Stimulated activated CD8-positive, alpha-beta memory T cell treated with anti-CD3 and anti-CD28 coated beads, Interleukin-4, amount 100 ng/mL, for 24 hours (primary cell): ENCODE results near the gene OR52E2.
"Not testable (repeated sequence)": the region's sequence is repeated elsewhere in the genome, so short reads cannot be mapped to it uniquely, and the experiment has no call there.

Experiments used
- DNase-seq: peaks from one replicate; pipeline ENCODE4 v3.0.0-alpha.2; 2020; ENCODE audit warnings: low read depth

Gene OR52E2

DNA sequence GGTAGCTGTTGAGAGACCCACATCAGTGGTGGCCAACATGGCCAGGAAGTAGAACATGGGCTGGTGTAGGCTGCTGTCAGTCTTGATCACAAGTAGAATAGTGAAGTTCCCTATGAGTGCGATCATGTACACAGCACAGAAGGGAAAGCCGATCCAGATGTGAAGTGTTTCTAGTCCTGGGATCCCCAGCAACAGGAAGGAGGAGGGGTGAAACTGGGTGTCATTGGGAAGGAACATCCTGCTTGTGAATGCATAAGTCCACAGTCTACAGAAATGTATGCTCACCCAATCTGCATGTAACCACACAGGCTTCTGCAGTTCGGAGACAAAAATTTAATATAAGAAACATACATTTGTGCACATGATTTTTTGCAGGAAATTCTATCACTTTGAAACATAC is at the start of gene OR52E2:
Gene OR52E2, minus strand, starts transcription at position 237 of the 400 bp plus-strand sequence. Its CDS starts 0 bp downstream, at position 237.
- no peak for DNase-seq

DNA sequence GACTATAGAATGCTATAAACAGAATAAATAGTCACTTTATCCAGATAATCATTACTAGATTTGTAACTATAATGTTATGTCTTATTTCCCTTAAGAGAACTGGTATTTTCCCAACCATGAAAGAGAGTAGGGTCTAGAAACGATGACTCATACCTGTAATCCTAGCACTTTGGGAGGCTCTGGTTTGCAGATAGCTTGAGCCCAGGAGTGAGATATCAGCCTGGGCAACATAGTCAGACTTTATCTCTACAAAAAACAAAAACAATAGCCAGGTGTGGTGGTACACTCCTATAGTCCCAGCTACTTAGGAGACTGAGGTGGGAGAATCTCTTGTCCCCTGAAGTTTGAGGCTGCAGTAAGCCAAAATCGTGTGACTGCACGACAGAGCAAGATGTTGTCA is 47.9 kb upstream of the OR52E2 start:
- no peak for DNase-seq

DNA sequence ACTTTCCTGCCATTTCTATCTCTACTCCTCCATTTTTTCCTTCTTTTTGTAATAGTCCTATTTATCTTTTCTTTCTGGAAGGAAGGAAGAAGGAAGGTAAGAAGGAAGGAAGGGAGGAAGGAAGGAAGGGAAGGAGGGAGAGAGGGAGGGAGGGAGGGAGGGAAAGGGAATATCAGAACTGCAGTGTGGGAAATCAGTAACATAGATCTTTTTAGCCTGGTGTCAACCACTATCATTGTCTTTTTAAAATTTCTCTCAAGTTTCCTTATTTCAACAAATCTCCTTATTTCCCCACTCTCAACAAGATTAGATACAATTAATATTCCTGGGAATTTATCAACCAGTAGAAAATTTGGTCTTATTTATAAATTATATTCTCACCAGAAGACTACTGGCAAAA is 43.6 kb upstream of the OR52E2 start:
- no peak for DNase-seq

DNA sequence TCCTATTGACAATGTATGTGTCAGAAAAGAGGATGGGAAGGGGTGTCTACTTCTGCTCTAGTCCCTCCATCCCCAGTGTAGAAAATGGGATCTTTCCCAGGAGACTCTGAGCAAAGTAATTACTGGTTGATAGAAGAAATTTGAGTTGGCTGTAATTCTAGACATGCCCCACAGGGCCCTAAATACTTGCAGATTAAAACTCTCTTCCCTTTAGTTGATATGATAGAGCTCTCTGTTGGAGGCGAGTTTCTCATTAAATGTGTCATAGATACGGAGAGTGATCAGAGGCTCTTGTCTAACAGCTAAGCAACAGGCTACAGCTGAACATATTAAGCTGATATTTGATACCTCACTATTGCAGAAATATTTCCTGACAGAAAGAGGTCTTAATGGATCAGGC is 42.8 kb upstream of the OR52E2 start:
- DNase-seq = no peak

DNA sequence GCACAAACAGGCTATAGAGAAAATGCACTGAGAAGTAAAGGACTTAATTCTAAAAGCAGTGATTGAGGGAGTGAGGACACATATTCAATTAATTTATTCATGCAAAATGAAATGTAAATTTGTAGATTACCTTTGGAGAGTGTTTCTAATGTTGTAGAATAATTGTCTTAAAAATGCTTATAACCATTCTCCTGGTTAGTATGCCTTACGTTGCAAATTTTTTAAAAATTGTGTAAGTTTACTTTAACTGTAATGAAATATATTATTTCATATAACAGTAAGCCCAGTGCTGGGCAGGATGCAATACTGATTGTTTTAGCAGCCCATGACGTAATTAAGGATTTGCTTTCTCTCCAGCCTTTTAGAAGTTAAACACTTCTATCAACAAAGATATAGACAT is 36.6 kb upstream of the OR52E2 start:
- DNase-seq = no peak

DNA sequence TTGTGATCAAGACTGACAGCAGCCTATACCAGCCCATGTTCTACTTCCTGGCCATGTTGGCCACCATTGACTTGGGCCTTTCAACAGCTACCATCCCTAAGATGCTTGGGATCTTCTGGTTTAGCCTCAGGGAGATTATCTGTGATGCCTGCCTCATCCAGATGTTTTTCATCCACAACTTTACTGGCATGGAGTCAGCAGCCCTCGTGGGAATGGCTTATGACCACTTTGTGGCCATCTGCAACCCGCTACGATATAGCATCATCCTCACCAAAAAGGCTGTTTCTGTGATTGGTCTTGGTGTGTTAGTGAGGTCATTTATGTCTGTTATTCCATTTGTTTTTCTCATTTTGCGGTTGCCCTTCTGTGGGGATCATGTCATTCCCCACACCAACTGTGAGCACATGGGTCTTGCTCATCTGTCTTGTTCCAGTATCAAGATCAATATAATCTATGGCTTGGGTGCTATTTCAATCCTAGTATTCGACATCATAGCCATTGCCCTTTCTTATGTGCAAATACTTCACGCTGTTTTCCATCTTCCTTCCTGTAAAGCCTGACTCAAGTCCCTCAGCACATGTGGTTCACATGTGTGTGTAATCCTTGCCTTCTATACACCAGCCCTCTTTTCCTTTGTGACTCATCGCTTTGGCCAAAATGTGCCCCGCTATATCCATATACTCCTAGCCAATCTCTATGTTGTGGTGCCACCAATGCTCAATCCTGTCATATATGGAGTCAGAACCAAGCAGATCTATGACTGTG is 33.6 kb upstream of the OR52E2 start:
- DNase-seq = no peak

DNA sequence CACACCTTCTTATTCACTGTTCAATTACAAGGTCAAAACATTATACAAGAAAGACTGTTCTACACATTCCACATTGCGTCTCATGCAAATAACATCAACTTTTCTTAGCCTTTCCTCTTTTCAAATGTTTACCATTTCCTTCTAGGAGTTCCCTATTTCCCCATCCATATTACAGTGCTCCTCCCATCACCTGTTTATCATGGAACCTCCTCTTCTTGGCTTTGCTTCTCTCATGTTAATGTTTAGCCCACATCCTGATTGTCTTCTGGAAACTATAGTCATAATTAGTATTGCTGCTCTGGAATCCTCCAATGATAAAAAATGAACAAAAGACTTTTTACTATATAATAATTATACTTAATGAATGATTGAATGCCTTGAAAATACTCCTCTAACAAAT is 31.2 kb upstream of the OR52E2 start:
- no peak for DNase-seq

DNA sequence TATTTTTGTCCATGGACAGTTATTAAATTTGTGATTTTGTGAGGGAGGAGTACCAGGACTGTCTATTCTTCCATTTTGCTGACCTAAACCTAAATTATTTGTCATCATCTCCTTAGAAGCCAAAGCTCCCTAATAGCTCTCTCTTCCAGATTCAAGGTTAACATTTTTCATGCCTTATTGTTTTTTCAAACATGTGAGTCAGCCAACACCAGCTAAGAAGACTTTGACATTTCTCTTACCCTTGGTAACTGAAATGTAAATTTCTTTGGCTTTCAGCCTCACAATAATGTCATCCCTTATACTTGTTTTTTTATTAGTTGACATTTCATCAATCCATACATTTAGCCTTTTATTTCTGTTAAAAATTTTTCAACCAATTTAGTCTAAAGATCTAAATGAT is 29.1 kb upstream of the OR52E2 start:
- no peak for DNase-seq

DNA sequence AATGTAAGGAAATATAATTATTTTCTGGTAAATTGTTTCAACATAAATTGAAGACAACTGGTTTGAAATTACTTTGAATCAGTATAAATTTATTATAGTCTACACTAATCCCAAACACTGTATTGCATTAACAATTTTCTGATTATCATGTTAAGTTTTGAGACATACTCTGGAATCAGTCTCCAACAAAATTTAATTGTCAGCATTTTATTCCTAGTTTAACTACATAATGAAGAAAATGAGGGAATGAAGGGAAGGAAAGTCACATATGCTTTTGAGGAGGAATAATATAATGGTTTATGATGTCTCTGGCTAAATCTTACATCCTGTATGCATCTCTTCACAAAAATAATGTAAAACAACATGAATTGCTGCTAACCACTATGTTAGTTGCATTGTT is 24.2 kb upstream of the OR52E2 start:
- no peak for DNase-seq

DNA sequence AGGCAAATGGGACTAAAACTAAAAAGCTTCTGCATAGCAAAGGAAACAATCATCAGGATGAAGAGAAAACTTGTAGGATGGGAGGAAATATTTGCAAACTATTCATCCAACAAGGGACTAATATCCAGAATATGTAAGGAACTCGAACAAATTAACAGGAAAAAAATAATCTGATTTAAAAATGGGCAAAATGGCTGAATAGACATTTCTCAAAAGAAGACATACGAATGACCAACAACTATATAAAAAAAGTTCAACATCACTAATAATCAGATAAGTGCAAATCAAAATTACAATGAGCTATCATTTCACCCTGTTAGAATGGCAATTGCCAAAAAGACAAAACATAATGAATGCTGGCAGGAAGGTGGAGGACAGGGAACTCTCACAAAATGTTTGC is 22.0 kb upstream of the OR52E2 start:
- DNase-seq = no peak

DNA sequence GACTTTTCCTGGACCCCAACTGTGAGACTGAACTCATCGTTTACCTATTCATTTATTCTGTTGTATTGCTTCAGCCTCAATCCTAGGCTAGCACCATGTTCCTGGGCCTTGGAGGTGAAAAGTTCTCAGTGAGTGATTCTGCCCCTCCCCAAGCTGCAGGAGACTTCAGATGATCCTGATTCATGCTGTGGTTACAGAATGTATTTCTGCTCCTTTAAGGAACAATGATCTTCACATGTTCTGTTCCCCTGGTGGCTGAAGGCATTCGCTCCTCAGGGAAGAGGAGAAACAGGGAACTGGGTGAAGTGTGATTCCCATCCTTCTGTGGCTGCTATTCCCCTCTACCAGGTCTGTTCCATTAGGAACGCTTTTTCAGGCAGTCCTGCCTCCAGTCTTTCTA is 12.4 kb upstream of the OR52E2 start:
- no peak for DNase-seq

DNA sequence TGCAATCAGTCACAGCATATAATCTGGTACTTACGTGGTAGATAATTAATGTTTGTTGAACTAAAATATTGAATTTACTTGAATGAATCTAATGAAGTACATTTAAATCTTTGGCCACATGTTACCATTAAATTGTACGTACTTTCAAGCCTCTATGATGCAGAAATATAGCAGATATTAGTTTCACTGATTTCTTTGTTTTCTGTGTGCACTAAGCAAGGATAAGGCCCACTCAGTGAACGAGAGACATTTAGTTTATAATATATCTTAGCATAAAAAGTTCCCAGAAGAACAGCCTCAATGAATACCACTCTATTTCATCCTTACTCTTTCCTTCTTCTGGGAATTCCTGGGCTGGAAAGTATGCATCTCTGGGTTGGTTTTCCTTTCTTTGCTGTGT is 9.8 kb upstream of the OR52E2 start, which contains the start of gene OR52E1:
Gene OR52E1, plus strand, starts transcription at position 301 of the 400 bp plus-strand sequence.
- no peak for DNase-seq

DNA sequence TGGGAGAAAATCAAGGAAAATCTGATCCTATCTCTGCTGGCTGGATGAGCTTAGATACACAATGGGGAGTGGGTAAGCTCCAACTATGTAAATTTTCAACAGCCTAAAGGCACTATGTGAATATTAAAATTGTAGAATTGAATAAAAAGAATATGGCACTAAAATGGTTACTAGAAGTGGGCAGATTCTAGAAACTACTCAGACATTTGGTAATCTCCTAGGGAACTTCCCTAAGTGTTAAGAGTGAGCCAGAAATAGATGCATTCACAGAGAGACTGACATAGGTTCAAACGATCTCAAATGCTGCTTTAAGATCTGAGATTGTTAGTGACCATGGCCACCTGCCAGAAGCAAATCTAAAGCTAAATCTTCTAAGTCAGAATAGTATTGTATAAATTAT is 5.6 kb upstream of the OR52E2 start:
- no peak for DNase-seq

DNA sequence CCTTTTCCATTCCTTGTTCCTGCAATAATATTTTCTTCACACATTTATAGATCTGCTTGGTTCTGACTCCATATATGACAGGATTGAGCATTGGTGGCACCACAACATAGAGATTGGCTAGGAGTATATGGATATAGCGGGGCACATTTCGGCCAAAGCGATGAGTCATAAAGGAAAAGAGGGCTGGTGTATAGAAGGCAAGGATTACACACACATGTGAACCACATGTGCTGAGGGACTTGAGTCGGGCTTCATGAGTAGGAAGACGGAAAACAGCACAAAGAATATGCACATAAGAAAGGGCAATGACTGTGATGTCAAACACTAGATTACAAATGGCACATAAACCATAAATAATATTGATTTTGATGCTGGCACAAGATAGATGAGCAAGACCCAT is 748 bp downstream of the OR52E2 start:
- DNase-seq = not testable (repeated sequence)

DNA sequence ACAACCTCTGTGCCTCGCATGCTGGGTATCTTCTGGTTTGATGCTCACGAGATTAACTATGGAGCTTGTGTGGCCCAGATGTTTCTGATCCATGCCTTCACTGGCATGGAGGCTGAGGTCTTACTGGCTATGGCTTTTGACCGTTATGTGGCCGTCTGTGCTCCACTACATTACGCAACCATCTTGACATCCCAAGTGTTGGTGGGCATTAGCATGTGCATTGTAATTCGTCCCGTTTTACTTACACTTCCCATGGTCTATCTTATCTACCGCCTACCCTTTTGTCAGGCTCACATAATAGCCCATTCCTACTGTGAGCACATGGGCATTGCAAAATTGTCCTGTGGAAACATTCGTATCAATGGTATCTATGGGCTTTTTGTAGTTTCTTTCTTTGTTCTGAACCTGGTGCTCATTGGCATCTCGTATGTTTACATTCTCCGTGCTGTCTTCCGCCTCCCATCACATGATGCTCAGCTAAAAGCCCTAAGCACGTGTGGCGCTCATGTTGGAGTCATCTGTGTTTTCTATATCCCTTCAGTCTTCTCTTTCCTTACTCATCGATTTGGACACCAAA is 12.6 kb downstream of the OR52E2 start:
- no peak for DNase-seq

DNA sequence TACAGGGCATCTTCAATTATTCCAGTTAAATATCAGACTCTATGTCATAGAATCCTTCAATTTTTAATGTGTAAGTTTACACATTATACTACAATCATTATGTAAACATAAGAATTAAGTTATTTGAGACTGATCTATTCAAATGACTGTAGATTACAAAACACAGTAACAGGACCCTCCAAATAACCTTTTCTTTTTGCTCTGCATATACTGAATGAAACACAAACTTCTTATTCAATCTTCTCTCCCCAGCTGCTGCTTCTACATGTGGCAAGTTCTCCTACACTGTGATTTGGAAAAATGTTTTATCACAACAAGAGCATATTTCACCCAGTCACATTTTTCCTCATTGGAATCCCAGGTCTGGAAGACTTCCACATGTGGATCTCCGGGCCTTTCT is 13.2 kb downstream of the OR52E2 start, which contains the start of gene OR52J3:
Gene OR52J3, plus strand, starts transcription at position 301 of the 400 bp plus-strand sequence. Its CDS starts 0 bp downstream, at position 301.
- no peak for DNase-seq

DNA sequence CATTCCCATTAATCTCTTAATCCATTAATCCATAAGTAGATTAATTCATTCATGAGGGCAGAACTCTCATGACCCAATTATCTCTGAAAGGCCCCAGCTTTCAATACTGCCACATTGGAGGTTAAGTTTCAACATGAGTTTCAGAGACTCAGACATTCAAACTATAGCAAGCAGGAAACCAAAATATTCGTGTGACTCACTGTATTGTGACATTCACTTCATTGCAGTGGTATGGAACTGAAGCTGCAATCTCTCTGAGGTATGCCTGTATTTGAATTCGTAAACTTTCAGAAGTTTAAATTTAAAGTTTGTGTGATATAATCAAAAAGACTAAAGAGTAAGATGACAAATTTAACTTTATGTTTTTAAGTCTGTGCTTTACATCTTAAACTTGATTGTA is 16.0 kb downstream of the OR52E2 start:
- no peak for DNase-seq

DNA sequence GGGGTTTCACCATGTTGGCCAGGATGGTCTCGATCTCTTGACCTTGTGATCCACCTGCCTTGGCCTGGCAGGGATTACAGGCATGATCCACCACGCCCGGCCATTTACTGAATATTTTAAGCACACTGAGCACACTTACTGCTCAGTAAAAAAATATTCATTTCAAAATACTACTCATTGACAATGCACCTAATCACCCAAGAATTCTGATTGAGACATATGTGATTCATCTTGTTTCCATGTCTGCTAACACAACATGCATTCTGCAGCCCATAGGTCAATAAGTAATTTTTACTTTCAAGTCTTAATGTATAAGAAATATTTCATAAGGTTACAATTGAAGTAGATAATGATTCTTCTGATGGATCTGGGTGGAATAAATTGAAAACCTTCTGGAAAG is 17.3 kb downstream of the OR52E2 start:
- DNase-seq = no peak

DNA sequence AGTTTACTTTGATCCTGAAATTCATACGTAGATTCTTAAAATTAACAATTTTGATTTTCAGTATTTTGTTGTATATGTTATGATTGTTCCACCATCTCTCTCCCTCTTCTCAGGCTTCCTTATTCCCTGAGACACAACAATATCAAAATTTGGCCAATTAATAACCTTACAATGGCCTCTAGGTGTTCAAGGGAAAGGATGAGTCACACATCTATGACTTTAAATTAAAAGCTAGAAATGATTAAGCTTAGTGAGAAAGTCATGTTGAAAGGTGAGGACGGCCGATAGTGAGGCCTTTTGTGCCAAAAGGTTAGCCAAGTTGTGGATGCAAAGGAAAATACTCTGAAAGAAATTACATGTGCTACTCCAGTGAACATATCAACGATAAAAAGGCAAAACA is 18.6 kb downstream of the OR52E2 start:
- DNase-seq = no peak

DNA sequence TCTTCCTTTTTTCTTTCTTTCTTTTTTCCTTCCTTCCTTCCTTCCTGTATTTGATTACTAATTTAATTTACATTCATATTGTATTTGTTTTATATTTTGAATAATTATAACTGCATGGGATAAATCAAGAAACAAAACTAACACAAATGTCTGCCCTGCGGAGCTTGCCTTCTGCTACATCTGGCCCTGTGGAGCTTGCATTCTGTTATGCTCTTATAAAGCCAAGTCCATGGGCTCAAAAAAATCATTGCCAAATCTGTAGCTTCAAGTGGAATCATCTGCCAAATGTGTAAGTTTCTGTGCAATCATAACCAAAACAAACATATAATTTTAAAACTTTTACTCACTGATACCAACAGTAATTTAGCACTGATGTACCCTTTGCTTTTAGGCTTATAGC is 21.1 kb downstream of the OR52E2 start:
- no peak for DNase-seq

DNA sequence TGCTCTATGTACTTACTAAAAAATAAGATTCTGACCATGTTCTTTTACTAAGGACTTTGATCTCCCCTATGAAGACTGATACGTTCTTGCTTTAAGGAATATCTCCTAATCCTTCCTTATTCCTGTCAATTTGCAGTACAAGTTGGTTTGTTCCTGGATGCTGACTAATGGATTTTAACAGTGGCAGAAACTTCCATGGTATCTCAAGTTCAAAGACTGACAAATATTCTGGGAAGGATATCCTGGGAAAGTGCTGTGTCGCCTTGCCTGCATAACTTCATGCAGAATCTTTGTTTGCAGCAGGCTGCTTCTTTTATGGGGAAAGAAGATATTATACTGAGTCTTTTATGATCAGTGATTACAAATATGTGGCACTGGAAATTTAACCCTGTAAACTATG is 21.5 kb downstream of the OR52E2 start:
- no peak for DNase-seq

DNA sequence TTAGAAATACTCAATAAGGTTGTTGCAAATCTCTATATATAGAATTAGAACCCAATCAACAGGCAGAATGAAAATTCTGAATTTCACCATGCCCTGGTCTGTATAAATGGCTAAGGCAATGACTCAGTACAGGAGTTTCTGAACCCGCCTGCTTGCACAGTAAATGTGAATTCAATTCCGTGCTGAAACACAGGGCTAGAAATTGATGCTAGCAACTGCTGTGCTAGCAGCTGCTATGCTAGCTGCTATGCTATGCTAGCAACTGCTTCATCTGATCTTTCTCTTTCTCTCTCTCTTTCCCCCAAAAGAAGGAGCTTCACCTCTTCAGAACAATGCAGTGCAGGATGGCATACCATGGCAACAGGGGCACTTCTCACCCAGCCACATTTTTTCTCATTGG is 22.8 kb downstream of the OR52E2 start:
- DNase-seq = no peak

DNA sequence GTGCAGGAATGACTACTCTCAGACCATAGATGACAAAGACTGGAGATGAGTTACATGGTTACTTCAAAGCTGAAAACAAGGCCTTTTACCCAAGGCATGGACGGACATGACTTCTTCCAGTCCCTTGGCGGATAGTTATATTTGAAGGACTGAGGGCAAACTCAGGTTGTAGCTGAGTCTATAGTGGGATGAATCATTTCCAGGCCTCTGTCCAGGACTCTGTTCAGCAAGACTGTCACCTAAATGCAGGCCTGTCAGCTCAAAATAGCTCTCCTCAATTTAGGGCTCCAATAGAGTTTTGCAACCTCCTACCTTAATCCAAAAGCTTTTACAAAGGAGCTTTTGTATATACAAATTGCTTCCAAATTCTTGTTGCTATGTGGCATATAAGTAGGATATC is 37.4 kb downstream of the OR52E2 start:
- DNase-seq = no peak

DNA sequence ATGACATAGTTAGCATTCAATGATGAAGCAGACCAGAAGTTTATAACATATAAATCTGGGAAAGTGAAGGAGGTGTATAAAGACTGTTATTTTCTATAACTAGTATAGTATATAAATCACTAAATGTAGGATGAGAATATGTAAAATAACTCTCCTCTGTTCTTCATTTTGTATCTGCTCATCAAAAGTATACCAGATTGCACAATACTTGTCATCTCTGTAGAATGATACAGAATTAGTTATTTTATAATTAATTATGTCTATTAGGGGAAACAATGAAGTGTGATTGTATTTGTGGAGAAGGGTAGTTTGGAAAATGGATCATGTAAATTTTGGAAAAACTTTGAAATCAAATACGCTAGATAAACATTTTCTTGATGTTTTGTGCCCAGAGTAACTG is 46.4 kb downstream of the OR52E2 start:
- no peak for DNase-seq
